ENCODE data around the gene TMPRSS4. TPM values are rescaled to one million over a fixed set of nuclear protein-coding genes. Genes with fewer than 3 reads are reported as not detected.

The TMPRSS4 gene
- total RNA-seq (not detected), polyA plus RNA-seq (ENCODE audit: insufficient read depth in 1 of 8, insufficient read length in 8 of 8, low replicate concordance in 1 of 8) (1 to 10 TPM in 2 of 8 donors, under 1 TPM in 6; 0.07 to 5.2 (median 0.25) TPM)
- long read RNA-seq, donor 1: 0 reads
- long read RNA-seq, donor 2: 0 reads
- long read RNA-seq, donor 3: 0 reads
- long read RNA-seq, donor 4: 0 reads
- long read RNA-seq, donor 5: 0 reads
- long read RNA-seq, donor 6: 0 reads
- long read RNA-seq, donor 7: 0 reads
- long read RNA-seq, donor 8: 0 reads
- long read RNA-seq, donor 9: 0 reads
- long read RNA-seq, donor 10: 0 reads
- long read RNA-seq, donor 11: 0 reads

DNA sequence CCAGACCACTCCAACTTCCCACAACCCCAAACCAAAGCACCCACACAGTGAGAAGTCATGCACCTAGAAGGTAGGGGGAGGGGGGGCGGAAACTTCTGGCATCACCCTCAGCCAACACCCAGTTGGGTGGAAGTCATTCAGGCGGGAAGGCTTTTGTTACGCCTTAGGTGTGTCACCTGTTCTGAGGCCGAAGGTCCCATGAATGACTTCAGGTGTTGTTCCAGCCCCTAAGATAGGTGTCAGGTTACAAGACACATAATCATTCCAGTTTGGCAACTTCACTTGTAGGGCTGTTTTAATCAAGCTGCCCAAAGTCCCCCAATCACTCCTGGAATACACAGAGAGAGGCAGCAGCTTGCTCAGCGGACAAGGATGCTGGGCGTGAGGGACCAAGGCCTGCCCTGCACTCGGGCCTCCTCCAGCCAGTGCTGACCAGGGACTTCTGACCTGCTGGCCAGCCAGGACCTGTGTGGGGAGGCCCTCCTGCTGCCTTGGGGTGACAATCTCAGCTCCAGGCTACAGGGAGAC is at the start of gene TMPRSS4:
Gene TMPRSS4 (plus strand): TSS at position 325 of the 528 bp plus-strand sequence. CDS start 225 bp downstream, outside the sequence.
- WGBS (ENCODE audit: insufficient coverage): 79% methylated on average over 6 of the region's 7 CpGs
- peaks cover 27% of the 10 kb centered on the region for H3K27me3 ChIP-seq (ENCODE audit: control insufficient read depth, insufficient read depth, low read length)
- no peak within 1 kb of the TSS for H3K27ac ChIP-seq (ENCODE audit: low read length)
- H3K4me3 ChIP-seq (ENCODE audit: low read length): no peak within 1 kb of the TSS
- H3K9me3 ChIP-seq (replicated peaks; ENCODE audit: control insufficient read depth, low read depth, low read length): no peaks in the 10 kb centered on the region
- no peak for DNase-seq
- no peaks in the 10 kb centered on the region for H3K4me1 ChIP-seq (ENCODE audit: control insufficient read depth, insufficient read depth, low read length)
- no peaks in the 10 kb centered on the region for H3K36me3 ChIP-seq (ENCODE audit: control insufficient read depth, insufficient read depth, low read length)

DNA sequence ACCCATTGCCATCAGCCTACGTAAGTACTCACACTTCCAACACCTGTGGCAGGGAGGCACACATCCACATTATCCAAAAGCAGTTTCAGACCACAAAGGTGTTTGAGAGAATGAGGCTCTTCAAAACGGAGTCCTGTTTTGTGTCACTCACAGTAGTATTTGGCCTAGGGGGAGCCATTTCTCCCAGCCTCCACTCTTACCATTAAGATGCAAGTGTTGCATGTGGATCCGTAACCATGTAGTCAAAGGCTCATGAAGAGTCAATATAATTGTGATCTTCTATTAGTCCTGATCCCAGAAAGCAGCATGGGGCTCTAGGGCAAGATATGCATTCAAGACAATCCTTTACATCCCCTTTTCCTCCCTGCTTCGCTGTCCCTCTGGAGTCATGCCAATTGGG is 49.2 kb upstream of the TMPRSS4 start:
- DNase-seq: no peak
- WGBS (ENCODE audit: insufficient coverage): 40% methylated on average over 1 of the region's 4 CpGs
- H3K27me3 ChIP-seq (ENCODE audit: control insufficient read depth, insufficient read depth, low read length): no peaks in the 10 kb centered on the region

DNA sequence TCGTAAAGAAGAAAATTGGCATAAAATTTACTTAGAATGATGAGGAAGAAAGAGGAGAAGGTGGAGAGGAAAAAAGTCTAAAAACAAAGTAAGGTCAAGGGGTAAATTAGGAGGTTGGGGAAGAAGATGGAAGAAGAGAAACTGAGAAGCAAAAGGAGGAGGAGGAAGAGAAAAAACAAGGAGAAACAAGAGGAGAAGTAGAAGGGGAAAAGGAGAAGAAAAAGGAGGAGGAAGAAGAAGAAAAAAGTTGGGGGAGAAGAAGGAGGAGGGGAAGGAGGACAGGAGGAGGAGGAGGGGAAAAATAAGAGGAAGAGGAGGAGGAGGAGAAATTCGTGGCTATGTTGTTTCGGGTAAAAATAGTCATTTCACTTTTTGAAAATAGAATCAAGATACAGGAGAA is 48.3 kb upstream of the TMPRSS4 start:
- no peak overlapping the region for H3K4me3 ChIP-seq (ENCODE audit: low read length)
- no peak overlapping the region for H3K27ac ChIP-seq (ENCODE audit: low read length)
- H3K9me3 ChIP-seq (replicated peaks; ENCODE audit: control insufficient read depth, low read depth, low read length): peaks cover 3% of the 10 kb centered on the region
- no peaks in the 10 kb centered on the region for H3K36me3 ChIP-seq (ENCODE audit: control insufficient read depth, insufficient read depth, low read length)
- DNase-seq: no peak
- 100% methylated on average over 1 of the region's 3 CpGs for WGBS (ENCODE audit: insufficient coverage)
- no peaks in the 10 kb centered on the region for H3K27me3 ChIP-seq (ENCODE audit: control insufficient read depth, insufficient read depth, low read length)
- H3K4me1 ChIP-seq (ENCODE audit: control insufficient read depth, insufficient read depth, low read length): no peaks in the 10 kb centered on the region

More for the DNA sequence above, 49.2 kb upstream of the TMPRSS4 start:
- no peak overlapping the region for H3K27ac ChIP-seq (ENCODE audit: low read length)
- H3K4me3 ChIP-seq (ENCODE audit: low read length): no peak overlapping the region
- no peaks in the 10 kb centered on the region for H3K36me3 ChIP-seq (ENCODE audit: control insufficient read depth, insufficient read depth, low read length)
- peaks cover 3% of the 10 kb centered on the region for H3K9me3 ChIP-seq (replicated peaks; ENCODE audit: control insufficient read depth, low read depth, low read length)
- H3K4me1 ChIP-seq (ENCODE audit: control insufficient read depth, insufficient read depth, low read length): no peaks in the 10 kb centered on the region

DNA sequence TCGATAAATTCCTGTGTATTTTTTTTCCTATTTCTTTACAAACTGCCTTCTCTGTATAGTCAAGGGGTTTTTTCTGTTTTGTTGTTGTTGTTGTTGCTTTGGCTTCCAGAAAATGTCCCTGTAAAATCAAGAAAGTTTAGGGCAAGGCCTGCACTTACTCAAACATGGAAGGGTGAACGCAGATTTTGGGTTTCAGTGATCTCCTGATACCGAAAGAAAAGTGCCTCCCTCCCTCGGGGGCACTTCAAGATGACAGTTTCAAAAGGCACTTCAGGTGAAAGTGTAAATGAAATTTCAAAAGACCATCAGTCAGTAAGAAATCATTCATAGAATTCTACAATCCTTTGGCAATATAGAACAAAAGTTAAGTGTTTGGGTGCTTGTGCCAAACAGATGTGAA is 43.4 kb upstream of the TMPRSS4 start:
- DNase-seq: no peak
- no peak overlapping the region for H3K4me3 ChIP-seq (ENCODE audit: low read length)
- H3K27me3 ChIP-seq (ENCODE audit: control insufficient read depth, insufficient read depth, low read length): no peaks in the 10 kb centered on the region
- H3K4me1 ChIP-seq (ENCODE audit: control insufficient read depth, insufficient read depth, low read length): no peaks in the 10 kb centered on the region
- no peaks in the 10 kb centered on the region for H3K36me3 ChIP-seq (ENCODE audit: control insufficient read depth, insufficient read depth, low read length)
- no CpG with 5 or more reads among the region's 4 CpGs for WGBS (ENCODE audit: insufficient coverage)
- H3K27ac ChIP-seq (ENCODE audit: low read length): no peak overlapping the region
- no peaks in the 10 kb centered on the region for H3K9me3 ChIP-seq (replicated peaks; ENCODE audit: control insufficient read depth, low read depth, low read length)

DNA sequence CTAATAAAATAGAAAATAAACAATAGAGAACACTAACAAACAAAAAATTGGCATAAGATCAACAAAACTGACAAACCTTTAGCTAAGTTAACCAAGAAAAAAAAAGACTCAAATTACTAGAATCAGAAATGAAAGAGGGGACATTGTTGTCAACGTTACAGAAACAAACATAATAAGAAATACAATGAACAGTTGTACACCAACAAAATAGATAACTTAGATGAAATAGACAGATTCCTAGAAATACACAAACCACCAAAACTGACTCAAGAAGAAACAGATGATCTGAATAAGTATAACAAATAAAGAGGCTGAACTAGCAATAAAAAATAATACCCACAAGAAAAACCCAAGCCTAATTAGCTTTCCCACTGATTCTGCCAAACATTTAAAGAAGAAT is 34.7 kb upstream of the TMPRSS4 start:
- Histone ChIP-seq H3K27ac (ENCODE audit: low read length) (no peak overlapping the region), H3K4me1 (ENCODE audit: control insufficient read depth, insufficient read depth, low read length) (no peaks in the 10 kb centered on the region), H3K36me3 (ENCODE audit: control insufficient read depth, insufficient read depth, low read length) (no peaks in the 10 kb centered on the region), H3K9me3 (replicated peaks; ENCODE audit: control insufficient read depth, low read depth, low read length) (no peaks in the 10 kb centered on the region), H3K27me3 (ENCODE audit: control insufficient read depth, insufficient read depth, low read length) (no peaks in the 10 kb centered on the region), H3K4me3 (ENCODE audit: low read length) (no peak overlapping the region)
- no peak for DNase-seq
- no CpG with 5 or more reads among the region's 1 CpG for WGBS (ENCODE audit: insufficient coverage)

- H3K4me3 ChIP-seq (ENCODE audit: low read length): no peak overlapping the region
- no peaks in the 10 kb centered on the region for H3K36me3 ChIP-seq (ENCODE audit: control insufficient read depth, insufficient read depth, low read length)
- H3K27ac ChIP-seq (ENCODE audit: low read length): no peak overlapping the region
- H3K27me3 ChIP-seq (ENCODE audit: control insufficient read depth, insufficient read depth, low read length): no peaks in the 10 kb centered on the region
- no peak for DNase-seq
- no peaks in the 10 kb centered on the region for H3K4me1 ChIP-seq (ENCODE audit: control insufficient read depth, insufficient read depth, low read length)
- 57% methylated on average over 1 of the region's 4 CpGs for WGBS (ENCODE audit: insufficient coverage)
- H3K9me3 ChIP-seq (replicated peaks; ENCODE audit: control insufficient read depth, low read depth, low read length): no peaks in the 10 kb centered on the region
Observed at GRCh38 chr11:118042796-118043195, 34.1 kb upstream of the TMPRSS4 start.

GRCh38 chr11:118045191-118045590 is 31.7 kb upstream of the TMPRSS4 start:
- Histone ChIP-seq H3K27ac (ENCODE audit: low read length) (no peak overlapping the region), H3K9me3 (replicated peaks; ENCODE audit: control insufficient read depth, low read depth, low read length) (no peaks in the 10 kb centered on the region), H3K4me1 (ENCODE audit: control insufficient read depth, insufficient read depth, low read length) (no peaks in the 10 kb centered on the region), H3K27me3 (ENCODE audit: control insufficient read depth, insufficient read depth, low read length) (no peaks in the 10 kb centered on the region), H3K36me3 (ENCODE audit: control insufficient read depth, insufficient read depth, low read length) (no peaks in the 10 kb centered on the region), H3K4me3 (ENCODE audit: low read length) (no peak overlapping the region)
- DNase-seq: no peak
- WGBS (ENCODE audit: insufficient coverage): no CpG with 5 or more reads among the region's 2 CpGs

DNA sequence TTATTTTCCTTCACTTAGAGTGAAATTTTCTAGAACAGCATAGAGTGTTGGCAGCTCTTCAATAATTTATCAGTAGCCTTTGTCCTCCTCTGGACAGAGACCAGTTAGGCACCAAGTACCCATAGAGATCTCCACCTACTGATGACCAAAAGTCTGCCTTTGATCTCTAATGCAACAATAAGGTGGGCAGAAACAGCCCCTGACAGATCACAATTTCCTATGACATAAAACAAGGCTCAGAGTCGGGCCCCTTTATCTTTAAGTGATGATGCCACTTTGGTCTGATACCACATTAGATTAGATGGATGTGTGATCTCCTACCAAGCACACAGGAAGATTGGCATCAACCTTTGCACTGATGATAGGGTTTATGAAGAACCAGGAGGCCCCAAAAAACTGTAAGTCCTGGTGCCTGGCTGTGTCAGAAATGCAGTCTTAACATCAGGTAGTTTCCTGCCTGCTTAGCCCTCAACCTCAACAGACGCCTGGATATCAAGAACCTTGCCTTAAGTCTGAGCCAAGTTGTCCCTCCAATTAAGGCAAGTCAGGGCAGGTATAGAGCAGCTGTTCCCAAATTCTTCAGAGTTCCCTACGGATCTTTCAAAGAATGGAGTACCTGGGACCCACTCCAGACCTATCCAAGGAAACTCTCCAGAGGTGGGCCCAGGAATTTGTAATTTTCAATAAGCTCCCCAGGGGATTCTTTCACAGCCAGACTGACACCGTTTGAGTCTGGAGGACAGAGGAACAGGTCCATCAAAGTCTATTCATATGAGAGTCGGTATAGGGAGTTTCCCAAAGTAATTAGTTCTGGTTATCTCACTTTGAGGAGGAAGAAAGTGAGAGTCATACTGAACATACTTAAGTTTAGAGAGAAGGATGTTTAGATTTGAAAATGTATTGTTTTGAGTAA is 30.6 kb upstream of the TMPRSS4 start:
- DNase-seq: no peak
- Histone ChIP-seq H3K27me3 (ENCODE audit: control insufficient read depth, insufficient read depth, low read length) (no peaks in the 10 kb centered on the region), H3K4me1 (ENCODE audit: control insufficient read depth, insufficient read depth, low read length) (no peaks in the 10 kb centered on the region), H3K36me3 (ENCODE audit: control insufficient read depth, insufficient read depth, low read length) (no peaks in the 10 kb centered on the region), H3K9me3 (replicated peaks; ENCODE audit: control insufficient read depth, low read depth, low read length) (no peaks in the 10 kb centered on the region), H3K4me3 (ENCODE audit: low read length) (no peak overlapping the region), H3K27ac (ENCODE audit: low read length) (no peak overlapping the region)
- 50% methylated on average over 2 of the region's 5 CpGs for WGBS (ENCODE audit: insufficient coverage)

- no peak overlapping the region for H3K4me3 ChIP-seq (ENCODE audit: low read length)
- H3K4me1 ChIP-seq (ENCODE audit: control insufficient read depth, insufficient read depth, low read length): peaks cover under 1% of the 10 kb centered on the region
- no peaks in the 10 kb centered on the region for H3K9me3 ChIP-seq (replicated peaks; ENCODE audit: control insufficient read depth, low read depth, low read length)
- no peak overlapping the region for H3K27ac ChIP-seq (ENCODE audit: low read length)
- H3K36me3 ChIP-seq (ENCODE audit: control insufficient read depth, insufficient read depth, low read length): no peaks in the 10 kb centered on the region
- H3K27me3 ChIP-seq (ENCODE audit: control insufficient read depth, insufficient read depth, low read length): no peaks in the 10 kb centered on the region
- DNase-seq: no peak
- 92% methylated on average over 2 of the region's 8 CpGs for WGBS (ENCODE audit: insufficient coverage)
Observed at GRCh38 chr11:118046964-118047700, 29.7 kb upstream of the TMPRSS4 start.
